GM19328 (cell line): ENCODE results near the gene PMEPA1.

Experiments
- ATAC-seq: cut with Tn5 transposase; IDR thresholded peaks from one replicate; pipeline ENCODE4 v1.9.1; 2021; ENCODE audit warnings: mild to moderate bottlenecking, moderate library complexity; ENCODE audit not compliant: unreplicated experiment

Gene PMEPA1

DNA sequence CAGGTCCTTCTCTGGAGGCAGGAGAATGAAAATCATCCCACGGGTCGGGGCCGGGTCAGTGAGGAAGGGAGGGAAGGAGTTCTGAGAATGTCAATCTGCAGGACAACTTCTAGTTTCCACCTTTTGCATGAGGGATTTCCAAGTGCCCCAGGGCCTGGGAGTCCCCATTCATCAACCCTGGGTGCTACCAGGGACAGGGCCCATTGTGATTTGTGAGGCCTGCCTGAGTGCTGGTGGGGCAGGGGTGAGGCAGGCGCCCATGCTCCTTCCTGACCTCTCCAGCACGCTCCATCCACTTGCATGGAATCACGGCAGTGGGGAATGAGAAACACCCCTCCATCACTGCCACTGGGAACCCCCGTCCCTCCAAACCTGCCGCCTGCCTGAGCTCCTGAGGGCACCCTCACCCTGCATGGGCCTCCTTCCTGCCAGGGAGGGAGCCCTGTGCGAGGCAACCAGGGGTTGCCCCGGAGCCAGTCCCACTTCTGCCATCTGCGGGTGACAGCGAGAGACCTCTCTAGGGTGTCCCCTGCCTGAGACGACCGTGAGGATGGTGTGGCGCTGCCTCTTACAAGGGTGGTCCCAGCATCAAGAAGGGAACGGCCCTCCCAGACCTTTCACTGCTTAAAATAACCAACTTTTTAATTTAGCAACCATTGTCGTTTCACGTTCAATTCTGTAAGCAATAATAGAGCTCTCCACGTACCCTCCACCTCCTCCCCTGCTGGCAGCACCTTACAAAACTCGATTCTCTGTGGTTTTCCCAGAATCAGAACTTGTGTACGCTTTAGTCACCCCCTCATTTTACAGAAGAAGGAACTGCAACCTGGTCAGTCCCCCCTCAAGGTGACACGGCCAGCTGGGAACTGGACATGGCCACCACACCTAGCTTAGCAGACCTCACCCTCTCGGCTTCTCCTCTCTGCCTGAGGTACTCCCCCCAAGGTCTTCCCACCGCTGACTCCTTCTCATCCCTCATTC, 28.6 kb downstream of the PMEPA1 start:
- ATAC-seq: no peak

DNA sequence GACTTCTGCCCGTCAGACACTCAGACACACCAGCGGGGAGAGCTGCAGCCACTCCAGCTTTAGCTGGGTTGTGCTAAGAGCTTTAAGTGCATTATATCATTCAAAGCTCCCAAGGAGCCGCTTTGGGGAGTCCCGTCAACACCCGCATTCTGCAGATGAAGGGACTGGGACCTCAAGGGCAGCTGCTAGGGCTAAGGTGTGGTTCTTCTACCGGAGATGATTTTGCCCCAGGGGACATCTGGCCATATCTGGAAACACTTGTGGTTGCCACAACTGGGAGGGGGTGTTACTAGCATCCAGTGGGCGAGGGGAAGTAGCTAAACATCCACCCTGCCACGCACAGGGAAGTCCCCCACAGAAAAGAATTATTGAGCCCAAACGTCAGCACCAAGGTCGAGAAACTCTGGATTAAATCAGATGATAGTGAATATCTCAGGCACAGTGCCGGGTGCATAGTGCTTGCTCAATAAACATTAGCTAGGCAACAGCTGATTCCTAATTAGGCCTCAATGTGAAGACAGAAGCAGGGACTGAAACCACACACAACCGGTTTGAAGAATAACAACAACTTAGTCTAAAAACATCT, 29.6 kb downstream of the PMEPA1 start:
- ATAC-seq: no peak

GRCh38 chr20:57679113-57679512, 30.7 kb downstream of the PMEPA1 start:
- no peak for ATAC-seq

- ATAC-seq: no peak
These were observed 31.5 kb downstream of the PMEPA1 start for GRCh38 chr20:57678340-57678739.

- no peak for ATAC-seq
These were observed 32.2 kb downstream of the PMEPA1 start for GRCh38 chr20:57677584-57677982.

GRCh38 chr20:57676589-57677583, 32.9 kb downstream of the PMEPA1 start:
- no peak for ATAC-seq

DNA sequence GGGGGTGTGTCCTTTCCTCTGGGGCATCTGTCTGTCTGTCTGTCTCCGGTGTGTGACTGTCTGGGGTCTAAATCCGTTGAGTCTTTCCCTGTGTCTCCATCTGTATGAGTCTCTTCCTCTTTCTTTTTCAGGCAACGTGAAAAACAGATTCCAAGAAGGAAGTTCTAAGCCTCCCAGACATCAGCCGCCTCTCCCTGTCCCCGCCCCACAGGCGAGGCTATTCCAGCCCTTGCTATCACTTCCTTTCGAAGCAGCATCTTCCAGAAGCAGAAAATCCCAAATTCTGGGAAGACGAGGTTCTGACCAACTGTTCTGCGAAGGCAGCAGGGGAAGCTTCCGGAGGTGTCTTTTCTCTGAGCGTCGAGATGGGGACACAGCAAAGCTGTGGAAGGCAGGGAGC, 34.0 kb downstream of the PMEPA1 start:
- no peak for ATAC-seq

DNA sequence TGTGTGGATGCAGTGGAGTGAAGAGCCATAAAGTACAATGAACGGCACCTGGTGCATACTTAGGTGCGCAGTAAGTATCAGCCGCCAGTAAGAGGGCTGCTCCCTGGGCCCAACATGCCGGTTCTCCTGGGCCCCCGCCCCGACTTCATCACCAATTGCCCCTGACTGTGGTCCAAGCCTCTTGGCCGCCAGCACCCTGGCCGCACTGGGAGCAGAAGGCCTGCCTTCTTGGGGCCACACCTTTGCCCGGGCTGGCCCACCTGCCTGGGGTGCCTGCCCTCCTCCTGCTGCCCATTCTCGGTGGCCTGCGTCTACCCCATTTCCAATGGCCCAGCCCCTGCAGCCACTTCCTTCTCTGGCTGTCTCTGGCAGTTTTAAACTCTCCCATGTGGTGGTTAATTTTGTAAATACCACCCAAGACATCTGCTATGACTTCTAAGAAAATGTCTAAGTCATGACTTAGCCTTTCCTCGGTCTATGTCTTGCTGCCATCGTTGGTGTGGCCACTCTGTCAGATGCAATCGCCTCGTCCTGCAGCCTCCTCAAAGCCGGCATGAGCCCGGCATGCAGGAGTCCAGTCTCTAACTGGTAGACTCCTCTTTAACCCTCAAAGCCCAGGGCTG, 36.8 kb downstream of the PMEPA1 start:
- ATAC-seq: no peak

DNA sequence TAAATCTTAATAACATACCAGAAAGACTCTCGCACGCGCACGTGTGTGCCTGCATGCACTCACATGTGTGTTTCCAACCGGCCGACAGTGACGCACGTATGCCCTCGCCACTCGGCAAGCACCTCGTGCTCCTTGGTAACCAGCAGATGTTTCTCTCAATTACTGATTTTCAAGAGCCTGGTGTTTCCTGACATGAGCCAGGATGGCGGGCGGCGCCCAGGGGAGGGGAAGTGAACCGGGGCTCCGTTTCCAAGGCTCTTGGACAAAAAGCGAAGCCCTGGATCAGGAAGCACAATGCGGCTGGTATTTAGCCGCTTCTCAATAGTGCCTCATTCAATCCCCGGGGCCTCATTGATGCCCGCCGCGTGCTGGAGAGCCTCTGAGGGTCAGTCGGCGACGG, 37.7 kb downstream of the PMEPA1 start:
- ATAC-seq: no peak

- no peak for ATAC-seq
These were observed 38.2 kb downstream of the PMEPA1 start for GRCh38 chr20:57671662-57672061.

- ATAC-seq: no peak
These were observed 38.8 kb downstream of the PMEPA1 start for GRCh38 chr20:57671072-57671391.

- ATAC-seq: no peak
These were observed 39.3 kb downstream of the PMEPA1 start for GRCh38 chr20:57670288-57671071.

GRCh38 chr20:57669632-57670031, 40.2 kb downstream of the PMEPA1 start:
- ATAC-seq: no peak

DNA sequence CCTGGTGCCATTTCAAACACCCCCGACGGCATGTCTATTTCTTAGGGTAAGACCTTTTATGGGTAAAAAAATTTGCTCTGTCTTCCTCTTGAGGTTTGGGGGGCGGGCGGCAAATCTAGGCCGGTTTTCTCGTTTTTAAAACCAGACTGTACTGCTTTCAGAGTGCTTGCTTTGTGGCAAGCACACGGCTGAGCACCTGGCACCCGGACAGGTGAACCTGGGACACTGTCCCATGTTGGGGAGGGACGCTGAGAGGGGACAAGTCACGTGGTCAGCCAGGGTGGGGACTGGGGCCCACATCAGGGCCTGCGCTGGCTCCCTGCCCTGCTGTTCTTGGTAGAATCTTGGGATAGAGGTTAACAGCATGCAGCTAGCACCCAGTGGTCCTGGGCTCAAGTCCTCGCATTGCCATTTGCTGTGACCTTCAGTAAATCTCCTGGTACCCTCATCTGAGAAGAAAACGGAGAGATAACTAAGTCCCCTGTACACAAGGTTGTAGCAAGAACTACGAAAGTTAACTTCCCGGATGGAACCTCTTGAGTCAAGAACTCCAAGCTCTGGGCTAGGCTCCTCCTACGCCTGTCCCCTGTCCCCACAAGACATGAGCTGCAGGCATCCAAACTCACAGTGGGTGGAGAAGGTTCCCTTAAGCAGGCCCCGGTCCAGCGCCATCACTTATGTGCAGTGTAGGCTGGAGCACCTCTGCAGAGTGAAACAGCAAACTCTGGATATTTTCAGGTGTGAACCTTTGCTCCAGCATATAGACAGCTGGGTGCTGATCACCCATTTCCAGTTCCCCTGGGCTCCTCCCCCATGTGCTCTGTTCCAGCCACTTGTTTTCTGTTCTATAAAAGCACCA, 41.7 kb downstream of the PMEPA1 start:
- ATAC-seq: no peak

GRCh38 chr20:57667388-57667787, 42.4 kb downstream of the PMEPA1 start:
- ATAC-seq: no peak

GRCh38 chr20:57666834-57667157, 43.0 kb downstream of the PMEPA1 start:
- ATAC-seq: no peak

DNA sequence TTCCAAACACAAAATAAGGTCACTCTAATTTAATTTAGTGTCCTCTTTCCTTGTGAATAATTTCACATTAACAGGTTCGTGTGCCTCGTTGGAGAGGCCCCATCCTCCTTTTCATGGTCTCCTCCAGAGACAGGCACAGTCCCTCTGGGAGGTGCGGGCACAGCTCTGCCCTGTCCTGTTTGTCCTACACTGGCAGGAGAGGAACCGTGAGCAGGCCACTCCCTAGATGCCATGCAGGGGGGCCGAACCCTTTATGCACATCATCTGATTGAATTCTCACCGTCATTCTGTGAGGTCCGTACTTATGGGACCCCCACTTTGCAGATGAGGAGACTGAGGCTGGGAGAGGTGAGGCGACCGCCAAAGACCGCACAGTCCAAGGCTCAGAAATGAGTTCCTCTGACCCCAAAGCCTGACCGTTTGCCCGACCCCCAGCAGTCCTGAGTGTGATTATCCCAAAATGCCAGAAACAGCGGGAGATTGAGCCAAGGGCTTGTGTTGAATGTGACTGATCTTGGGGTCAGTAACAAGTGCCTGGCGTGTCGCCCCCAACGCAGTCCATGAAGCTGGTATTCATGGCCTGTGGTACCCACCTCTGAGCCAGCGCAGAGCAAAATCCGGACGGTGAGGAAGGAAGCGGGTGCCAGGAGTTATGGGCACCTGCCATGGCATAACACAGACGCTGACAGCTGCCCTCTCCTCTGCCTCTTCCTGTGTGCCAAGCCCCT, 43.5 kb downstream of the PMEPA1 start:
- no peak for ATAC-seq

DNA sequence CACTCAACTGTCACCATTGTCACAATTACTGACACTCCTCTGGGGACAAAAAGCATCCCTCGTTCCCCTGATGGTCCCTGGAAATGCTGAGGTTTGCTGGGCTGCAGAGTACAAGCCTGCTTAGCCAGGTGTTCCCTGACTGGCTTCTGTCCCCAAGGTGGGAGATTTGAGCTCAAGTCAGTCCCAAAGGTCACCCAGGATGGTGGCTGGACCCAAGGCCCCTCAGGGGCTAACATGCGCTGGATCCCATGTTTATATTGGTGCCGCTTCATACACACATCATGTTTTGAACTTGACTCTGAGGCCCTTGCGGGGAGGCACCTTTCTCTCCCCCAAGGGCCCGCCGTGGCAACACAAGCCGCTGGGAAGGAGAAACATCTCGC, 44.2 kb downstream of the PMEPA1 start:
- no peak for ATAC-seq
